H1 (cell line): ENCODE data around the gene AURKB. TPM values are rescaled to one million over a fixed set of nuclear protein-coding genes. Genes with fewer than 3 reads are reported as not detected.

Experiments
- BCL11A ChIP-seq, 2 experiments: IDR thresholded peaks; one replicate each; pipeline ENCODE4 v1.6.1; 2011; ENCODE audit warnings: low read depth in 2 of 2, low read length in 2 of 2, mild to moderate bottlenecking in 2 of 2
- GTF2F1 ChIP-seq: IDR thresholded peaks from 2 replicates; pipeline ENCODE4 v1.6.1; 2012; ENCODE audit warnings: low read depth, low read length, improper control_type of control experiment, borderline replicate concordance
- polyA plus RNA-seq, 7 experiments: library from polyadenylated mRNA; depleted of rRNA in 3 of 7; stranded (reverse) in 5 of 7; unstranded in 2 of 7; fragments of >200 nt in 5 of 7; fragments of 200-250 nt in 2 of 7; gene quantifications; 1 replicate in 5 of 7; 2 replicates in 1 of 7; 4 replicates in 1 of 7; pipeline versions ENCODE4 v1.2.1 to v1.2.3, GENCODE V29; 2011 to 2013; ENCODE audit warnings: missing spikeins in 2 of 7, mixed read lengths in 2 of 7
- total RNA-seq: library from RNA; stranded (reverse); fragmentation: NEBNext Ultra II Directional; extraction: Animal tissue kit (Norgen Biotek cat#: 25700); gene quantifications from 2 replicates; pipeline ENCODE4 v1.2.1, GENCODE V29; 2021

The AURKB gene
- total and polyA plus RNA-seq, 2 of the 8 experiments (the other 6 are each of a cell fraction or from before 2014, with no cell fraction given), result 102 to 160 TPM

DNA sequence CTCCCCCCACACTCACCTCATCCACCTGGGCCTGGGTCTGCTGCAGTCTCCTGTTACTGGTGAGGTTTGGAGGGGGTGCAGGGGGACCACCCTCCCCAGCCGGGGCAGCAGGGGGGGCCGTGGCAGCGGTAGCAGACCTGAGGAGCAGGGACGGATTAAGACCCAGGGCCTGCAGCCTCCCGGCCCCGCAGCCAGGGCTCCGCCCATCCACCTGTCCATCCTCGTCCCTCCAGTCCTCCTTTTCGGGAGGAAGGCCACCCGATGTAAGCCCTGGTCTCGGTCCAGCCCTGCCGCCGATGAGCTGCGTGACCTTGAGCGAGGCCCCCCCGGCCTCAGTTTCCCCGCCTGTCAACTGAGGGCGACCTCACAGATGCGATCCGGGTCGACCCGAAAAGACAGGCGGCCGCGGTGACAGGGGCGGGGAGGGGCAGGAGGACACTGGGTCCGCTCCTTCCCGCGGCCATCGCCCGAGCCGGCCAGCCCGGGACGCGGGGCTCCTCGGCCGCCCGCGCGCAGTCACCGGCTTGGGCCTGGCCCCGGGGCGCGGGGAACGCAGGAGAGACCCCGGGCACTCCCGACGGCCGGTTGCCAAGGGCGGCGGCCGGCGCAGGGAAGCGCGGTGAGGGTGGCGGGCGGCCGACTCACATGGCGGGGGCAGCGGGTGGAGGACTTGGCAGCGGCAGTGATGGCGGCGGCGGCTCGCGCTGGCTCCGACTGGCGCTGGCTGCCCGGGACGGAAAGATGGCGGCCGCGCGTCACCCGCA, 48.0 kb downstream of the AURKB start, which contains the start of gene VAMP2 (continued):
- TF ChIP-seq BCL11A (IDR thresholded peaks at IDR 0.05; ENCODE audit: low read depth in 2 of 2, low read length in 2 of 2), result no peak
- TF ChIP-seq GTF2F1, result no peak
